Measurements from ENCODE around the gene GALNT18.

The GALNT18 gene

GRCh38 chr11:11584530-11584810 is 37.3 kb downstream of the GALNT18 start:
- DNase-seq: no peak

- no peak for DNase-seq
Measured at GRCh38 chr11:11583801-11584529, 37.8 kb downstream of the GALNT18 start.

- no peak for DNase-seq
Measured at GRCh38 chr11:11582011-11582701, 39.6 kb downstream of the GALNT18 start.

GRCh38 chr11:11581481-11581880 is 40.3 kb downstream of the GALNT18 start:
- DNase-seq: no peak

GRCh38 chr11:11580841-11581411 is 40.9 kb downstream of the GALNT18 start:
- DNase-seq: no peak

GRCh38 chr11:11580012-11580411 is 41.8 kb downstream of the GALNT18 start:
- DNase-seq: no peak

- DNase-seq: no peak
Measured at GRCh38 chr11:11579012-11579988, 42.5 kb downstream of the GALNT18 start.

- DNase-seq: no peak
Measured at GRCh38 chr11:11577932-11578911, 43.6 kb downstream of the GALNT18 start.

- no peak for DNase-seq
Measured at GRCh38 chr11:11577251-11577855, 44.5 kb downstream of the GALNT18 start.

- DNase-seq: no peak
Measured at GRCh38 chr11:11574373-11575287, 47.2 kb downstream of the GALNT18 start.

GRCh38 chr11:11572386-11572785 is 49.4 kb downstream of the GALNT18 start:
- no peak for DNase-seq

GRCh38 chr11:11571893-11572292 is 49.9 kb downstream of the GALNT18 start:
- DNase-seq: no peak

GRCh38 chr11:11570823-11571222 is 51.0 kb downstream of the GALNT18 start:
- no peak for DNase-seq

GRCh38 chr11:11569936-11570491 is 51.8 kb downstream of the GALNT18 start:
- no peak for DNase-seq

- no peak for DNase-seq
Measured at GRCh38 chr11:11568651-11569229, 53.1 kb downstream of the GALNT18 start.

- DNase-seq: no peak
Measured at GRCh38 chr11:11567936-11568650, 53.7 kb downstream of the GALNT18 start.

GRCh38 chr11:11565636-11566035 is 56.2 kb downstream of the GALNT18 start:
- DNase-seq: no peak

- no peak for DNase-seq
Measured at GRCh38 chr11:11563200-11563975, 58.4 kb downstream of the GALNT18 start.
